Measurements from ENCODE around the gene FXYD6. TPM values are rescaled to one million over a fixed set of nuclear protein-coding genes. Genes with fewer than 3 reads are reported as not detected.
"Not testable (repeated sequence)": the region's sequence is repeated elsewhere in the genome, so short reads cannot be mapped to it uniquely, and the experiment has no call there.

Gene FXYD6
- total RNA-seq, 1 experiment from 2014 or later = 12.8 TPM

DNA sequence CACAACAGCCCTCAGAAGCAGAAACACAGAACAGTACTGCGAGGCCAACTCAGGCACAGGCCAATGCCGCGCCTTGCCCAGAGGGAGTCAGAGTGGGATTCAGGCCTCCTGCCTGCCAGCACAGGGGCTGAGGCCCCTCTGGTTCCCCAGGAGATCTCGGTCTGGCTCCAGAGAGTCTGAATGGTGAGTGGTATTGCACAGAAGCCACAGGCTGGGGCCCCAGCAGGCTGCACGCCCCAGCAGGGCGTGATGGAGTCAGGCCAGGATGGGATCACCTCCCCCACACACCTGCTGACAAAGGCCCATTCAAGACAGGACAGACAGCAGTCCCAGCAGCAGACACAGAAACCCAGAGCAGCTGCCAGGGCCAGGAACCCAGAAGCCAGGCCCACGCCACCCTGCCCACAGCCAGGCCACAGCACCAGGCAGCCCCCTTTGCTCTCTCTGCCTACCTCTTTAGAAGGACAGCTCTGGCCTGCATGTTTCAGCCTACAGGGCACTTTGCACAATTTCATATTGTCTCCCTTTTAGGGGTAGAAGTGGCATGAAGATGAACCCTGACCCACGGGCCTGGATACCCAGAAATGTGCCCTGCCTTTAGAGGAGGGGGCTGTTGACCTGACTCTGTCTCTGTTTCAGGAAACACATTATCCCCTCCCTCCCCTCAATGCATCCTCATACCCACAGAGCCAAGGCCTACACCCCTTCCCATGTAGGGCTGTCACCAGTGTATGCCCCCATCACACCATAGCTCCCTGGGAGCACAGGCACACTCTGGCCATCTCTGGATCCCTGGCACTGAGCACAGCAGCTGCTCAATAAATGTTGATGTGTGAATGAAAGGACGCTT is 6.1 kb downstream of the FXYD6 start:
- no peak for DNase-seq (ENCODE audit: low spot score)

- no peak for DNase-seq (ENCODE audit: low spot score)
These were observed 6.9 kb downstream of the FXYD6 start for GRCh38 chr11:117869604-117870003.

DNA sequence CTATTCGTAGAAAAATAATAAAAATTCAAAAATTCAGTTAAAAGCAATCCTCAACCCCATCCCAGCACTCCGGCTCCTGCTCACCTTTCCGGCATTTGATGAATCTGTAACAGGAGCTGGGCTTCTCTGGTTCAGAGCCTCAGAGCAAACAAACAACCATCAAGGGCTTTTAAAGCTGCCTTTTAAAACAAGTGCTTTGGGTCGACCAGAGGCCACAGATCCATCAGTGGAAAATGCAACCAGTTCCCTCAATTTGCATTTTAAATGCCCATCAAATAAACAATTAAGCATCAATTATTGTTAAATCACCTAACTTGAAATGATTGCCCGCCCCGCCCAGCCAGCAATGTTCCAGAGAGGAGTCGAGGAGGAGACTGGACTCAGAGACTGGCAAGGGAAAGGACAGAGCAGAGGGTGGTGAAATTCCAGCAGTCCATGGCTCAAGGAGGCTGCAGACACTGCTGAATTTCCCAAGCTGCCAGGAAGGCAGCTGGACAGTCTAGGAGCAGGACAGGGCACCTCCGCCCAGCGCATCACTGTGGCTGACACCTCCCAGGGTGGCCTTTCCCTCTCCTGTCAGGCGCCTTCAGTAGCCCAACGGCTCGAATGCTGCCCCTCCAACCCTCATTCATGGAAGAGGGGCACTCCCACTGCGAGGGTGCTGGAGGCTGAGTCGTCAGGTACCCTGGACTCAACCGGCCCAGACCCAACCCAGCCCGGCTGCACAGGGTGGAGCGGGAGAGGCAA is 7.5 kb downstream of the FXYD6 start:
- no peak for DNase-seq (ENCODE audit: low spot score)

DNA sequence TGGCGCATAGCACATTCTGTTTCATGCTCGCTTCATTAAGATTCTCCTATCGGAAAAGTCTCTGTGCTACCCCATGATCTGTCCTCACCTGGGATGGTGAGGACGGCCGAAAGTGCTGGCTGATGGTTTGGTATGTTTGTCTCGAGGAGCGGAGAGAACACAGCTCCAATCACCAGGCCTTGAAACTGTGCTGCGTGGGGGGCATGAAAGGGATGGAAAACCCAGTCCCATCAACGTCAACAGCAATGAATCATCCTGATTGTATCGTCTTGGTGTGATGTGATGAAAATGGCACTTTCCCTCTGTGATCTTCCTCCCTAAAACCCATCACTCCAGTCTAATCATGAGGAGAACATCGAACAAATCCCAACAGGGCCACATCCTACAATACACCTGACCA is 8.4 kb downstream of the FXYD6 start:
- DNase-seq (ENCODE audit: low spot score) = no peak

DNA sequence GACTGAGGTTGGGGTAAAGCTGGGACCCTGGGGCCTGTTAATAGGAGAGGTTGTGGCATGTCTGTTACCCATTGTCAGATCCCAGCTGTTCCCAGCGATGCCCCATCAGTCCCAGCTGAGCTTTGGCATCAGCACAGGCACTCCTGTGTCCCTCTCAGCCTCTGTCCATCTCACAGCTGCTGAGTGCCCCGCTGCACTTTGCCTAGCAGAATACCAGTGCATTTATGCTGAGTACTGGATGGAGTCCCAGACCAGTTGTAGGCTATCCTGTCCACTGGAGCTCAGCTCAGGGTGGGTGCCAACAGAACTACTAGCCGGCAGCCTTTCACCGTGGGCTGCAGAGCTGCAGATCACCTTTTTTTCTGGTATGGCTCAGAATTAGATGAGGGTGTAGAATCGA is 9.9 kb downstream of the FXYD6 start:
- DNase-seq (ENCODE audit: low spot score) = no peak

DNA sequence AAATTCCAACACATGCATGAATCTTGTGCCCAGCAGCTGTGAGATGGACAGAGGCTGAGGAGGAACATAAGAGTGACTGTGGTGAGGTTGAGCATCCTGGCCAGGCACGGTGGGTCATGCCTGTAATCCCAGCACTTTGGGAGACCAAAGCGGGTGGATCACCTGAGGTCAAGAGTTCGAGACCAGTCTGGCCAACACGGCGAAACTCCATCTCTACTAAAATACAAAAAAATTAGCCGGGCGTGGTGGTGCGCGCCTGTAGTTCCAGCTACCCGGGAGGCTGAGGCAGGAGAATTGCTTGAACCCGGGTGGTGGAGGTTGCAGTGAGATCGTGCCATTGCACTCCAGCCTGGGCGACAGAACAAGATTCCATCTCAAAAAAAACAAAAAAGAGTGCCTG is 10.9 kb downstream of the FXYD6 start:
- not testable (repeated sequence) for DNase-seq (ENCODE audit: low spot score)

DNA sequence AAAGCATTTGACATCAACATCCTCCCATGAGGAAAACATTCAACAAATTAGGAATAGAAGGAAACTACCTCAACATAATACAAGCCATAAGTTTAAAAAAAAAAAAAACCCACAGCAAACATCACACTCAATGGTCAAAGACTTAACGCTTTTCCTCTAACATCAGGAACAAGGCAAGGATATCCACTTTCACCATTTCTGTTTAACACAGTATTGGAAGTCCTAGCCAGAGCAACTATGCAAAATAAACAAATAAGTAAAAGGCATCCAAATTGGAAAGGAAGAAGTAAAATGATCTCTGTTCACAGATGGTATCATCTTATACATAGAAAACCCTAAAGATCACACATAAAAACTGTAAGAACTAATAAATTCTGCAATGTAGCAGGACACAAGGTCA is 13.1 kb downstream of the FXYD6 start:
- no peak for DNase-seq (ENCODE audit: low spot score)

DNA sequence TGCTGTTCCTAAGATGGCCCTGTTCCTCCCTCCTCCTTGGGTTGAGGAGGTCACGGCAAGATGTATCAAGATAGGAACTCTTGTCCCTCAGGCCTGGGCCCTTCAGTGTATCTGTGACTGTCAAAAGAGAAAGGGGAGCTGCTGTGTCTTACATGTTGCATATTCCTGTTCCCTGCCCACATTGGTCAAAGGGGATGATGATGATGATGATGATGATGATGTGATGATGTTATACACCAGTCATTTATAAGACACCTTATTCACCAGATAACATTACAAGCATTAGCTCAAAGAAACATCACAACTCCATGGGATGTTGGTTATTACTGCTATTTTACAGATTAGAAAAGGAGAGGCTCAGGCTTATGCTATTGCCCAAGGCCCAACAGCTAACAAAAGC is 13.7 kb downstream of the FXYD6 start:
- DNase-seq (ENCODE audit: low spot score) = no peak

DNA sequence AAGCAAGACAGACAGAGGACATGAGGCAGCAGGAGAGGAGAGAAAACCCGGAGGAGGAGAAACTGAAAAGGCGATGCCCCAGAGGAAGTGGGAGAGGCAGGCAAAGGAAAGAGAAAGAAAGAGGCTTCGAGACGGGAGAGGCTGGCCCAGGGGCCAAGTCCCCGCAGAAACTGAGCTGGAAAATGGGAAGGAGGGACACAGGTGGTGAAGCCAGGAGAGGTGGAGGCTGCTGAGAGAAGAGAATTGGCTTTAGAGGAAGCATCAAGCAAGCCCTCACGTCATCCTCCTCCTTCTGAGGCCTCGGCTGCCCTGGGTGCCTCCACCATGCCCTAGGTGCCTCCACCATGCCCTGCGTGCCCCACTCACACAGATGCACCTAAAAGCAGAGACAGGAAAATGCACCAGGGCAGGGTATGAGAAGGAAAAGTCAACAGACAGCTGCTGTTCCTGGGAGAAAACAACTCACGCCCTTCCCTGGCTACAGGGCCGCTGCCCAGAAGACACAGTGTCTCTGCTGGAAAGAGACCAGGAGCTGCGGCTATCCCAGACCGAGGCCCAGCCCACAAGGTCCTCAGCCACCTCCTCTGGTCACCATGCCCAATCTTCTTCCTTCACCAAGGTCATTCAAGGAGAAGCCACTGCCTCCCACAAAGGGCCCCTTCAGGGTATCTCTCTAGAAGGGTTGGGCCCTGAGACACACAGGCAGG is 14.3 kb downstream of the FXYD6 start:
- DNase-seq (ENCODE audit: low spot score) = no peak

DNA sequence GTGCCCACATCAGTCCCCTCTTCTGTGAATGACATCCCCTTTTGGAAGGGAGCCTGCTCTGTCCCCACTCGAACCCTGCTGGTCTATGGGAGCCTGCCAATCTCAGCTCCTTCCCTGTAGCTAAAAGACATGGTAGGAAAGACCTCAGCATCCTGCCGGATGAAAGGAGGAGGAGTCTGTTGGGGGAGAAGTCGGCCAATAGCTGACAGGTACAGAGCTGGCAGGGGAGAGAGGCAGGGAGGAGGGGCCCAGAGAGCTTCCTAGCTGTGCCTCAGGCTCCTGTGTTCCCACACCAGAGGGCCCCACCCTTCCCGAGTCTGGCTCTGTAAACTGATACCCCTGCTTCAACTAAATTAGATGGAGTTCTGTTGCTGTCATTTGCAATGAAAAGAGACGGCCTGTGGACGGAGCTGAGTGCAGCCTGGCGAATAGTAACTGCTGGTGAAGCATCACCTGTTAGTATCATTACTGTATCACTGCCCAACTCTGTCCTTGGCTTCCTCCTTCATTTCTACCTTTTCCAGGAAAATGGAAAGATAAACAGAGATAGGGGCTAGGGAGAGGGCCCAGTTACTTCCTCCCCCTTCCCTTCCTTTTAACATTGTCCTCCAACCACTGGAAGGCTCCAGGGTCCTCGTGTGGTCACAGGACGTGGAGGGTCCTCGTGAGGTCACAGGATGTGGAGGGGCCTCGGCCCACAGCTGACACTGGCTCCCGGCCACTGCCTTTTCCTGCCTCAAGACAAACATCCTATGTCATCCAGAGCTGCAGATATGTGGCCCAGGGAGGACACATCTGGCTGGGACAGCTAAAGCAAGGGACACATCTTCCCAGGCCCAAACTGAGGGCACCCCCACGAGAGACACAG is 15.1 kb downstream of the FXYD6 start:
- DNase-seq (ENCODE audit: low spot score) = peak; percentile 58

GRCh38 chr11:117860139-117860538 is 16.3 kb downstream of the FXYD6 start:
- no peak for DNase-seq (ENCODE audit: low spot score)

DNA sequence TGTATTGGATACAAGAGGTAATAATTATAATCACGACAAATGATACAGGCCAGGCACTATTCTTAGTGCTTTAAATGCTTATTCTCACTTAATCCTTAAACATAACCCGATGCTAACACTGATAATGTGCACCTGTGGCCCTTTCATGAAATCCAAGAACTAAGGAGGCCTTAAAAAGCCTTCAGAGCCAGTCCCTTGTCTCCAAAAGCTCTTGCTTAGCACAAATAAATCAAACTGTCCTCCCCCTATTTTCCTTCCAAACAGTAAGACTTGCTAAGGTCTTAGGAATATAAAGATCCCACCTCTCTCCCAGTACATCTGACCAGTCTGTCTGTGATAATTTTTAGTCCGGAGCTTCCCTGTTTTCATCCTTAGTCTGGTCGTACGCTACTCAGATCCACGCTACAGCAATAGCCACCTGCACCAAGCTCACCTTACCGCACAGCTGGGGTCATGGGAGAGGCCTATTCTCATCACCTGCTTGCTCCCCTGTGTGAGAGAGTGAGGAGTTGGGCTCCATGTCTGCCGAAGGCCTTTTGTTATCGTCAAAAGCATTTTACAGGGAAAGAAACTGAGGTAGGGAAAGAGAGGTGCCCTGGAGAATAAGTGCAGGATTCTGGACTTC is 16.9 kb downstream of the FXYD6 start:
- no peak for DNase-seq (ENCODE audit: low spot score)

DNA sequence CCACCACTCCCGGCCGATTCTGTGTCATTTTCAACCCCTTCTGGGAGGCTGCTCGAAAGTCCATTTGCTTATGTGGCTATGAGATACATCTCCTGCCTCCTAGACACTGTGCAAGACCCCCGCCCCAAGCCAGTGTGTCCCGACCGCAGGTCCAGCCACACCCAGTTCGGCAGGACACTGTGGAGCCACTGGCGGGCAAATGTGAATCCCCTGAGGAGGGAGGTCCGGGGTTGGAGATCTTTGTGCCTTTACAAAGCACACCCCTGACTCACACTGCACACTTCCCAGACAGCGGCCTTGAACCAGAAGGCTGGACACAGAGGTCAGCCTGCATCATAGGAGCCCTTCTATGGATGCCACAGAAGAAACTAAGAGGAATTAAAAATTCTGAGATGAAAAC is 17.4 kb downstream of the FXYD6 start:
- DNase-seq (ENCODE audit: low spot score) = no peak

DNA sequence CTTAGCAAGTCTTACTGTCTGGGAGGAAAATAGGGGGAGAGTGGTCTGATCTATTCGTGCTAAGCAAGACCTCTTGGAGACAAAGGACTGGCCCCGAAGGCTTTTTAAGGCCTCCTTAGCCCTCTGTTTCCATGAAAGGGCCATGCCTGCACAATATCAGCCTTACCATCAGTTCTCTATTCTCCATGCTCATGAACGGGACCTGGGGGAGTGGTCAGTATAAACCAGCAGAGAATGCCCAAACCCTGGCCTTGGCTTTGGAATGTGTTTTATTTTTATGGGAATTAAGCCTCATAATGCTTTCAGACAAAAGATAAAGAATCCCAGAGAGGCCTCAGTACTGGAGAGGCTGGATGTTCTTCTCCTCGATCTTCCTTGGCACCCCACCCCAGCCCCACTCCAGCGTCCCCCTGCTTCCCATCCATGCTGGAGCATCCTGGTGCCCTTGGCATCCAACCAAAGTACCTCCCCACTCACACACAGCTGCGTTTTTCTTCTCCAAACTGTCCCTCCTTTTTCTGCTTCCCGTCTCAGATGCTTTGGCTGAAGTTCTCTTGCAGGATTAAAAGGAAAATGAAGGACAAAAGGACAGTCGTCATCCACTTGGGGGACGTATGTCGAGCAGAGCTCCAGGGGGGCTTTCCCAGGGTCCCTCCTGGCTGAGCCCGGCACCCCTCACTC is 18.6 kb downstream of the FXYD6 start:
- DNase-seq (ENCODE audit: low spot score) = no peak

DNA sequence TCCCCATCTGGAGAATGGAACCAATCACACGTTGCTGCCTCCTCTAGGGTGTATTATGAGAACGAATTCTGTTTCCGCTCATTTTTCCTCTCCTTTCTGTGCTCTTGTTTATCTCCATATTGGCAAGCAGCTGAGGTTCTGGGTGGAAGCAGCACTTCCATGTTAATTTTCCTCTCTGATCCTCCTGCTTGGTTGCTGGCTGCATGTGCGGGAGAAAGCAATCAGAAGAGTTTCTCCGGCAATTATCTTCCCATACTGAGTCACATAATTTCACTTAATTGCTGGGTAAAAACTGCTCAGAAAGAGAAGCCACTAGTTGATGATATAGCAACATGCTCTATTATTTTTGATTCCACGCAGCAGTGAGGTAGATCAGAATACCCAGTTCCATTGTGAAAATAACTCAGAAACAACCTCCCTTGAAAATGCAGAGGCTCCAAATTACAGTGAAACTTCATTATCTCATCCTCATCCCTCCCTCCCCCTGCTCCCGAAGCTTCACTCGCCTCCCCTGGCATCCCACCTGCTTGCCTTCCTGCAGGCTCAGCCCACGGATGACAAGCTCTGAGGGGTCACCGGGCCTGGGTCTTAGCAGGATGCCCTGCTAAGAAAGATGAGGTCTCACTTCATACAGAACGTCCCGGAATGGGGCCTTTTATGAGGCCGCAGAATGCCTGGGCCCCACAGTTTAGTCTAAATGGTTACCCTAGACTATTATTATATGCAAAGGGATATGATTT is 20.4 kb downstream of the FXYD6 start:
- DNase-seq (ENCODE audit: low spot score) = no peak

DNA sequence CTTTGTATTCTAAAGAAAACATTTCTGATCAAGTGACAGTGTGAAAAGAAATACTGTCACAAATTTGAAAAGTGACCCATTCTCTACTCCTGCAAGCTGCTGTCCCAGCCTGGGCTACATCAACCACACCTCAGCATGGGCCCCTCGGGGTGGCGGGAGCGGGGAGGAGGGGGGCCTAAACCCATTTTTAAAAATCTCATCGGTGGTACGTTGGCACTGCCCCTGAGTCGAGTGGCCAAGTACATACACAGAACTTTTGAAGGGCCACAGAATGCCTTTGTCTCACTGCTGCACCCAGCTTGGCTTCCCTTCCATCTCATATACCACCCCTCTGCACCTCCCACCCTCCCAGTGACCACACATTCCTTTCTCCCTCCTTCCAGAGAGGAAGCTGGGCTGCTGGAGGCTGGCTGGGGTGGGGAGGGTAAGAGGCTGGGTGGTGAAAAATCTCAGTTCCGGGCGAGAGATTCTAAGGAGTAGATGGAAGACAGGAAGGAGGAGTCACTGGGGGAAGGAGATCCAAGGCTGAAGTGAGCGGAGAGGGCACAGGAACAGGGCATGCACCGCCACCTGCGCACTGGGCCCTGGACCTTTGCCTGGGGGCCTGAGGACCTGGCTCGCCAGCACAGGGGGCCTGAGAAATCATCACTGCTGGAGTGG is 21.1 kb downstream of the FXYD6 start:
- no peak for DNase-seq (ENCODE audit: low spot score)

- no peak for DNase-seq (ENCODE audit: low spot score)
These were observed 24.1 kb downstream of the FXYD6 start for GRCh38 chr11:117852309-117852708.

- no peak for DNase-seq (ENCODE audit: low spot score)
These were observed 24.6 kb downstream of the FXYD6 start for GRCh38 chr11:117851852-117852251.

DNA sequence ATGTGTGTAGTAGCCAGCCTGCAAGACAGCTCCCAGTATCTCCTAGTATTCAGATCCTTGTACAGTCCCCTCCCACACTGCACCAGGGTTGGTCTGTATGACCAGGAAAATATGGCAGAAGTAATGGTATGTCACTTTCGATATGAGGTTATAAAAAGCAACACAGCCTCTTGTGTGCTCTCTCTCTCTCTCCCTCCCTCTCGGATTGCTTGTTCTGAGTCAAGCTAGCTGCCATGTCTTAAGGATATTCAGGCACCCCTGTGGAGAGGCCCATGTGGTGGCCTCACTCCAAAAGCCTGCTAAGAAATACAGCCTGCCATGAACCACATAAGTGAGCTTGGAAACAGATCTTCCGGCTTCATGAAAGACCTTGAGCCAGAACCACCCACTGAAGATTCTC is 25.4 kb downstream of the FXYD6 start:
- no peak for DNase-seq (ENCODE audit: low spot score)
